T-helper 1 cell treated with Interleukin-12 subunit alpha and Interleukin-12 subunit beta and Interleukin-4 antibody, amounts not matched to agents 30 μg/mL and 1 μg/mL, for 36 hours (primary cell): ENCODE data around the gene TBC1D3I.
"Not testable (repeated sequence)": the region's sequence is repeated elsewhere in the genome, so short reads cannot be mapped to it uniquely, and the experiment has no call there.

Source experiments
- H3K27ac Mint-ChIP-seq: one replicate; pipeline ENCODE4 v1.8.0; 2021; ENCODE audit warnings: mild to moderate bottlenecking, mixed read lengths
- H3K27me3 Mint-ChIP-seq: one replicate; pipeline ENCODE4 v1.8.0; 2021; ENCODE audit warnings: low read depth, mixed read lengths
- H3K36me3 Mint-ChIP-seq: one replicate; pipeline ENCODE4 v1.8.0; 2021; ENCODE audit warnings: low read depth, mixed read lengths
- H3K4me1 Mint-ChIP-seq: one replicate; pipeline ENCODE4 v1.8.0; 2021; ENCODE audit warnings: low read depth, mixed read lengths
- H3K4me3 Mint-ChIP-seq: one replicate; pipeline ENCODE4 v1.8.0; 2021; ENCODE audit warnings: mild to moderate bottlenecking, moderate library complexity, mixed read lengths
- H3K9me3 Mint-ChIP-seq: one replicate; pipeline ENCODE4 v1.8.0; 2021; ENCODE audit warnings: mixed read lengths

The TBC1D3I gene

GRCh38 chr17:36212272-36212605, 52.1 kb downstream of the TBC1D3I start:
- no peaks in the 10 kb centered on the region for H3K9me3 Mint-ChIP-seq
- H3K4me3 Mint-ChIP-seq: no peak overlapping the region
- H3K4me1 Mint-ChIP-seq: peaks cover 3% of the 10 kb centered on the region
- H3K27me3 Mint-ChIP-seq: peaks cover 23% of the 10 kb centered on the region
- H3K36me3 Mint-ChIP-seq: no peaks in the 10 kb centered on the region
- no peak overlapping the region for H3K27ac Mint-ChIP-seq

DNA sequence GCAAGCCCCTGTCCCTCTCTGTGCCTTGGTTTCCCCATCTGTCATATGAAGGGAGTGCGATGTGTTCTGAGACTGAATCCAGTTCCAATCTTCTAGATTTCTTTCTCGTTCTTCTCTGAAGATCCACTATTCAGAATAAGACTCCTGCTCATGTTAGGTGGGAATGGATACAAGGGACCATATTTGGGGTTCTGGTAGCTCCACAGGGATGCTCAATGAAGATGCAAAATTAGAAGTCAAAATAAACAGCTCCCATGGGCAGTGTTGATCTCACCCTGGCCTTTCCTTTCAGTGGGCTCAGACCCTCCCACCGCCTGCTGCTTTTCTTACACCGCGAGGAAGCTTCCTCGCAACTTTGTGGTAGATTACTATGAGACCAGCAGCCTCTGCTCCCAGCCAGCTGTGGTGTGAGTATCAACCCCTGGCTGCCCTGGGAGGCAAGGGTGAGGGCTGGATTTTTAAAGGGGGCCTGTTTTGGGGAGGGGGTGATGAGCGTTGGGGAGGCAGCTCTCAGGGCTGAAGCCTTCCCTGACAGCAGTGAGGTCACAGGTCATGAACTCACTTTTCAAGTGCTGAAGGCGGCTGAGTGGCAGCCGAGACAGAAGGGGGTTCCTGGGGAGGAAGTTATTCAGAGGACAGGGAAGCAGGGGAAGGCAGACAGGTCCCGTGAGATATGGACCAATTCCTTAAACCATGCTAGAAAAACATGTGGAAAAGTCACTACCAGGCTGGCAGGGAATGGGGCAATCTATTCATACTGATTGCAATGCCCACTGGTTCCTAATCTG, 52.7 kb downstream of the TBC1D3I start:
- H3K4me1 Mint-ChIP-seq, H3K27ac Mint-ChIP-seq, H3K9me3 Mint-ChIP-seq, H3K36me3 Mint-ChIP-seq, H3K4me3 Mint-ChIP-seq: not testable (repeated sequence)
- peaks cover 27% of the 10 kb centered on the region for H3K27me3 Mint-ChIP-seq

DNA sequence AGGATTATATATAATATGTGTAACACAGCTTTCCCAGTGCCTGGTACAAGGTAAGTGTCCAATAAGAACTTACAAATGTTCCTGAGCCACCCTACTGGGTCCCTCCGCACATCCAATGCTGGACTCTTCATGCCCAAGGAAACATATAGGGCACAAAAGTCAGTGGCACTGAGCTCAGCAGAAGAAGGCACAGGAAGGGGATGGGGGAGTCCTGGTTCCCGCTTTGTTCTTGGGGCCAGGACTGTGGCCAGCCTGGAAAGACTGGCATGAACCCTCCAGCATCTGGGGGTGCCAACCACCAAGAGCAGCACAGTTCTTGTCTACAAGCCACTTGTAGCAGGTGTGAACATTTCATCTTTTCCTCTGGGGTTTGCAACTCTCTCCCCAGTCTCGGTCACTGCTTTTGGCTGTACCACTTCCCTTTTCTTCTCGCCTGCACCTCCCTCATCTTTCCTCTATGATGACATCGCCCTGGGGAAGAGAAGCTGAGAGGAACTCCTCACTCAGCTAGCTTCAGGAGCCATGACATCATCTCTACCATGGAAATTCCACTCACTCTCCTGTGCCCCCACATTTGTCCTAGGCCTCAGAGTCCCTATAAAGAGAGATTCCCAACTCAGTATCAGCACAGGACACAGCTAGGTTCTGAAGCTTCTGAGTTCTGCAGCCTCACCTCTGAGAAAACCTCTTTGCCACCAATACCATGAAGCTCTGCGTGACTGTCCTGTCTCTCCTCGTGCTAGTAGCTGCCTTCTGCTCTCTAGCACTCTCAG, 53.7 kb downstream of the TBC1D3I start, which contains the start of gene CCL4L2:
TSS of gene CCL4L2 (plus strand) at position 625 of the 773 bp plus-strand sequence.
- not testable (repeated sequence) for H3K4me3 Mint-ChIP-seq, H3K9me3 Mint-ChIP-seq, H3K4me1 Mint-ChIP-seq, H3K27ac Mint-ChIP-seq, H3K36me3 Mint-ChIP-seq
- H3K27me3 Mint-ChIP-seq: peaks cover 32% of the 10 kb centered on the region

DNA sequence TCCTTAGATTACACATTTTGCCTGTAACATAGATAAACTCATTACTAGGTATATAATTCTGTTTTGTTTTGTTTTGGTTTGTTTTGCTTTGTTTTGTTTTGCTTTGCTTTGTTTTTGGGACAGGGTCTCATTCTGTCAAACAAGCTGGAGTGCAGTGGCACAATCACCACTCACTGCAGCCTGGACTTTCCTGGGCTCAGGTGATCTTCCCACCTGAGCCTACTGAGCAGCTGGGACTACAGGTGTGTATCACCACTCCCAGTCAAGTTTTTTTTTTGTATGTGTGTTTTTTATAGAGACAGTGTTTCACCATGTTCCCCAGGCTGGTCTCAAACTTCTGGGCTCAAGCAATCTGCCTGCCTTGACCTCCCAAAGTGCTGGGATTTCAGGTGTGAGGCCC, 54.8 kb downstream of the TBC1D3I start:
- Mint-ChIP-seq H3K27me3 (peaks cover 29% of the 10 kb centered on the region), H3K36me3 (no peaks in the 10 kb centered on the region), H3K4me1 (peaks cover 6% of the 10 kb centered on the region), H3K27ac (no peak overlapping the region), H3K9me3 (no peaks in the 10 kb centered on the region), H3K4me3 (no peak overlapping the region)

DNA sequence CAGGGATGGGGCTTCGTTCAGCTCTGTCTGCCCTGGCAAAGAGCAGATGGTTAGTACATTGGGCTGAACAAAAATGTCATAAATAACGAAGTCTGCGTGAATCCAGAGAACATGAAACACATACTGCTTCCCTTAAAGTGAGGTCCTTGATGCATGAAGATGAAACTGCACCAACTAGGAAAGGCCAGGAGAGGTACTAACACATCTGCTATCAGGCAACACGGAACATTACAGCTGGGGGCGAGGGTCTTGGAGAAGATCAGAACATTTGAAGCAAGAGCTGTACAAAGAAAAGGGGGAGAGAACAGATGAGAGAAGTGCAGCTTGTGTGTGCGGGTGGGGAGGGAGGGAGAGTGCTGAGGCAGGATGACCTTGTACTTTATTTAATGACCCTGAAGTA, 57.0 kb downstream of the TBC1D3I start:
- H3K27ac Mint-ChIP-seq, H3K4me1 Mint-ChIP-seq, H3K4me3 Mint-ChIP-seq, H3K9me3 Mint-ChIP-seq, H3K36me3 Mint-ChIP-seq: not testable (repeated sequence)
- peaks cover 24% of the 10 kb centered on the region for H3K27me3 Mint-ChIP-seq

DNA sequence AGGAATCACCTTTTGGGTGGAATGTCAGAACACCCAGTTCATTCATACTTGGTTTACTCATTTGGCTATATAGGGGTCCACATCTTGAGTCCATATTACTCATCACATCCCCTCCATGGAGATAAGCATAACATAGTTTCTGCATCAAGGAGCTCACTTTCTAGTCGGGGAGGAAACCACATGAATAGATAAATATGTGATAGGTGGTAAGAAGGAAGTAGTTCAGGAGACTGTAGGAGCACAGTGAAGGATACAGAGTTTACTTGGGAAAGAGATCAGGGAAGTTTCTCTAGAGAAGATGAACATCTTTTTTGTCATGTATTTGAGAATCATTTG, 57.9 kb downstream of the TBC1D3I start:
- H3K4me1 Mint-ChIP-seq: peaks cover 11% of the 10 kb centered on the region
- peaks cover 27% of the 10 kb centered on the region for H3K27me3 Mint-ChIP-seq
- not testable (repeated sequence) for H3K4me3 Mint-ChIP-seq, H3K36me3 Mint-ChIP-seq, H3K27ac Mint-ChIP-seq, H3K9me3 Mint-ChIP-seq

- no peaks in the 10 kb centered on the region for H3K9me3 Mint-ChIP-seq
- peaks cover 25% of the 10 kb centered on the region for H3K27me3 Mint-ChIP-seq
- H3K4me1 Mint-ChIP-seq: peaks cover 10% of the 10 kb centered on the region
- H3K27ac Mint-ChIP-seq: no peak overlapping the region
- no peak overlapping the region for H3K4me3 Mint-ChIP-seq
- H3K36me3 Mint-ChIP-seq: no peaks in the 10 kb centered on the region
Measured at GRCh38 chr17:36205637-36206485, 58.5 kb downstream of the TBC1D3I start.

DNA sequence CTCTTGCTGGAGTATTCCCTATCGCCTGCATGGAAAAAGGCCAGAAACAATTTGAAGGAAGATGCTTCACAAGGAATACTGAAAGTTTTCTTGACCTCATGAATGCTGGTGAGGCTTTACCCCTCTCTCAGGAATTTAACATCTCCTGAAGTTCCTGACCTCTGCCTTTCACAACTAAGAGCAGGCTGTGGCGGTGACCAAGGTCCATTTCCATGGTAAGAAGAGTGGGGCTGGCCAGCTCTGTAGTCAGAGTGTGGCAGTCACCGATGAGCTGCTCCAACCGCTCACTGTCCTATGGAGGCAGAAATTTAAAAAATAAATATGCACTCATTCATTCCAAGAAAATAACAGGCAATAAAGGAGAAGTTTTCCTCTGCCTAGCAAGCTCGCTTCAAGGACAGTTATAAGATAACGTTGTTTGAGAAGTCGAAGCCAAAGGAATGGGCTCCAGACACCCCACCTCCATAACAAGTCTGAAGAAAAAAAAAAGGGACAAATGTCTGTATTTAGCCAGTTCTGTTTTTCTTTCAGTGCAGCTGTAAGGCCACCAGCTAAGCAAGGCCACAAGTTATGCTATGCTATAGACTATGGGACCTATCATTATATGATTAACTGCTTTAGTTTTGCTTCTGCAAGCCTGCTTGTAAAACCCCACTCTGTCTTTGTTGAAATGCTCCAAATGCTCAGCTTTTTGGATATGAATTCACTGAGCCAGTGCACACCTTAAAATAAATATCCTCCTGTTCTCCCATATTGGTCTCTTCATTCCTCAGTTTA, 59.5 kb downstream of the TBC1D3I start:
- Mint-ChIP-seq H3K4me3 (no peak overlapping the region), H3K4me1 (peaks cover 8% of the 10 kb centered on the region), H3K27me3 (peaks cover 23% of the 10 kb centered on the region), H3K27ac (no peak overlapping the region), H3K36me3 (no peaks in the 10 kb centered on the region), H3K9me3 (no peaks in the 10 kb centered on the region)
